HepG2 (cell line): ENCODE data around the gene DCDC2. TPM values are rescaled to one million over a fixed set of nuclear protein-coding genes. Genes with fewer than 3 reads are reported as not detected.

ENCODE experiments used
- ATAC-seq: fragments of 200-7000 bp; cut with Tn5 transposase; 3 replicates; pipeline ENCODE4 v1.9.1; 2020; ENCODE audit warnings: mild to moderate bottlenecking, moderate library complexity
- BruUV-seq: library from RNA; stranded (reverse); fragments of 400-500 nt; replicated peaks from 2 replicates; lab custom pipeline; 2021; lab: Mats Ljungman, UMichigan
- CTCF ChIA-PET: fragments of 300-600 bp; formaldehyde crosslinking; extraction: SDS; loops from one replicate; lab custom pipeline; 2021; ENCODE audit warnings: low total read pairs, inconsistent platforms, low intra/inter-chr PET ratio; lab: Yijun Ruan, JAX
- POLR2A ChIA-PET: fragments of 350-600 bp; sonication (Branson Sonifier 250); formaldehyde crosslinking; loops from one replicate; lab custom pipeline; 2020; ENCODE audit warnings: antibody characterized with exemption, inconsistent platforms; lab: Yijun Ruan, JAX
- DNase-seq: peaks from one replicate; pipeline ENCODE4 v3.0.0-alpha.2; 2015; ENCODE audit warnings: low spot score
- FAIRE-seq: peaks from 3 replicates; lab custom pipeline; 2011; peaks lifted over from hg19 to GRCh38; lab: Jason Lieb, UNC
- H2AFZ ChIP-seq: one replicate; pipeline ENCODE4 v1.6.1; 2011; ENCODE audit warnings: low read length, inconsistent platforms
- H3K27ac ChIP-seq: fragments of 300-600 bp; 3 replicates; pipeline ENCODE4 v1.8.0; 2011; ENCODE audit warnings: mixed run types, mild to moderate bottlenecking, mixed read lengths, low read length, inconsistent platforms; ENCODE audit not compliant: insufficient read depth; ENCODE audit errors: extremely low read length
- H3K27me3 ChIP-seq, 2 experiments: fragments of 200-600 bp in 1 of 2; 2 replicates in 1 of 2; 3 replicates in 1 of 2; pipeline versions ENCODE4 v1.6.0 to v1.8.0; 2011; ENCODE audit warnings: low read length in 2 of 2, mild to moderate bottlenecking in 2 of 2, moderate library complexity in 2 of 2, inconsistent platforms in 1 of 2; ENCODE audit not compliant: insufficient read depth in 2 of 2, control insufficient read depth in 1 of 2
- H3K36me3 ChIP-seq, 2 experiments: fragments of 200-600 bp in 1 of 2; replicated peaks in 1 of 2; 2 replicates in 1 of 2; 3 replicates in 1 of 2; pipeline versions ENCODE4 v1.5.1 to v1.8.0; 2011; ENCODE audit warnings: low read length in 2 of 2, inconsistent platforms in 1 of 2; ENCODE audit not compliant: insufficient read depth in 2 of 2, control insufficient read depth in 1 of 2
- H3K4me1 ChIP-seq: 2 replicates; pipeline ENCODE4 v1.5.1; 2012; ENCODE audit warnings: low read length, inconsistent platforms; ENCODE audit not compliant: insufficient read depth
- H3K4me2 ChIP-seq: 2 replicates; pipeline ENCODE4 v1.6.0; 2011; ENCODE audit warnings: low read depth, low read length, inconsistent platforms
- H3K4me3 ChIP-seq, 3 experiments: fragments of 200-600 bp in 1 of 3; sonication (generic), shearing (Covaris generic) in 1 of 3; replicated peaks in 1 of 3; 2 replicates each; pipeline ENCODE4 v1.5.1; 2011 to 2016; ENCODE audit warnings: low read length in 3 of 3, inconsistent platforms in 2 of 3, low read depth in 2 of 3, mild to moderate bottlenecking in 2 of 3, control low read depth in 1 of 3, mixed read lengths in 1 of 3; ENCODE audit not compliant: insufficient read depth in 1 of 3
- H3K79me2 ChIP-seq: one replicate; pipeline ENCODE4 v1.6.1; 2011; ENCODE audit warnings: low read length, inconsistent platforms; ENCODE audit not compliant: insufficient read depth
- H3K9ac ChIP-seq: 2 replicates; pipeline ENCODE4 v1.6.0; 2011; ENCODE audit warnings: mild to moderate bottlenecking, low read depth, low read length, inconsistent platforms; ENCODE audit not compliant: insufficient read depth
- H3K9me3 ChIP-seq: 2 replicates; pipeline ENCODE4 v1.5.1; 2012; ENCODE audit warnings: mild to moderate bottlenecking, low read length
- H4K20me1 ChIP-seq: 2 replicates; pipeline ENCODE4 v1.6.0; 2011; ENCODE audit warnings: inconsistent platforms, mild to moderate bottlenecking, low read length, moderate library complexity; ENCODE audit not compliant: insufficient read depth
- ARID5B ChIP-seq: IDR thresholded peaks from 2 replicates; pipeline ENCODE4 v1.4.0; 2020; ENCODE audit warnings: mild to moderate bottlenecking, missing genetic modification reagents
- BATF2 ChIP-seq: sonication (generic); formaldehyde crosslinking; IDR thresholded peaks from 2 replicates; pipeline ENCODE4 v1.8.0; 2022; ENCODE audit warnings: mild to moderate bottlenecking, missing genetic modification reagents, moderate library complexity
- CBX1 ChIP-seq: IDR thresholded peaks from one replicate; pipeline ENCODE4 v1.6.1; 2016; ENCODE audit warnings: antibody characterized with exemption, low read depth
- HOXA7 ChIP-seq: sonication (generic); formaldehyde crosslinking; IDR thresholded peaks from 2 replicates; pipeline ENCODE4 v1.8.1; 2022; ENCODE audit warnings: mild to moderate bottlenecking, missing genetic modification reagents, moderate library complexity
- KLF12 ChIP-seq: sonication (generic); formaldehyde crosslinking; IDR thresholded peaks from 2 replicates; pipeline ENCODE4 v1.4.0; 2020; ENCODE audit warnings: missing genetic modification reagents, borderline replicate concordance
- TFDP1 ChIP-seq: IDR thresholded peaks from 2 replicates; pipeline ENCODE4 v1.6.1; 2016; ENCODE audit warnings: missing compliant biosample characterization, missing genetic modification reagents, borderline replicate concordance
- ZMYM4 ChIP-seq: sonication (generic); formaldehyde crosslinking; IDR thresholded peaks from 2 replicates; pipeline ENCODE4 v1.8.1; 2023; ENCODE audit warnings: mild to moderate bottlenecking, missing genetic modification reagents
- ZNF138 ChIP-seq: sonication (generic); formaldehyde crosslinking; IDR thresholded peaks from 2 replicates; pipeline ENCODE4 v1.5.0; 2020; ENCODE audit warnings: mild to moderate bottlenecking, low read depth, missing genetic modification reagents
- ZNF251 ChIP-seq: sonication (generic); formaldehyde crosslinking; IDR thresholded peaks from 2 replicates; pipeline ENCODE4 v1.9.0; 2021; ENCODE audit warnings: mild to moderate bottlenecking, missing genetic modification reagents
- ZNF350 ChIP-seq: sonication (generic); formaldehyde crosslinking; IDR thresholded peaks from 2 replicates; pipeline ENCODE4 v1.4.0; 2020; ENCODE audit warnings: mild to moderate bottlenecking, low read depth, missing genetic modification reagents, borderline replicate concordance
- ZNF431 ChIP-seq: sonication (generic); formaldehyde crosslinking; IDR thresholded peaks from 2 replicates; pipeline ENCODE4 v1.9.0; 2022; ENCODE audit warnings: missing genetic modification reagents, low read depth, mild to moderate bottlenecking, borderline replicate concordance
- ZNF576 ChIP-seq: sonication (generic); formaldehyde crosslinking; IDR thresholded peaks from 2 replicates; pipeline ENCODE4 v1.4.0; 2020; ENCODE audit warnings: mild to moderate bottlenecking, missing genetic modification reagents
- ZNF703 ChIP-seq: sonication (generic); formaldehyde crosslinking; IDR thresholded peaks from 2 replicates; pipeline ENCODE4 v1.5.1; 2020; ENCODE audit warnings: missing genetic modification reagents, mild to moderate bottlenecking, moderate library complexity, borderline replicate concordance
- WGBS: methylation state at CpG from one replicate; pipeline ENCODE4 v1.1.6; 2017; ENCODE audit warnings: low lambda C conversion rate; 5-methylcytosine and 5-hydroxymethylcytosine counted together
- in situ Hi-C: cut with HindIII; loops from 2 replicates; pipeline ENCODE4 v1.10.0; 2017; ENCODE audit warnings: low pct_unique_long_range_greater_than_20kb; ENCODE audit not compliant: extremely low pct_ligation_motif_present
- intact Hi-C: fragments of 100-400 bp; cut with micrococcal nuclease; formaldehyde crosslinking; loops from one replicate; pipeline ENCODE4 v1.10.0; 2022; ENCODE audit not compliant: unreplicated experiment
- polyA plus RNA-seq, 8 experiments: library from polyadenylated mRNA; depleted of rRNA in 3 of 8; stranded (reverse) in 7 of 8; unstranded in 1 of 8; fragments of >200 nt; fragmentation: Illumina TruSeq in 4 of 8; extraction: Trizol in 4 of 8; gene quantifications; 2 replicates each; pipeline versions ENCODE4 v1.2.1 to v1.2.3, GENCODE V29; 2011 to 2016; ENCODE audit warnings: low read depth in 4 of 8, missing spikeins in 1 of 8, mixed read lengths in 1 of 8; ENCODE audit not compliant: insufficient read depth in 1 of 8
- total RNA-seq, 5 experiments: library from RNA; depleted of rRNA; stranded (reverse); fragments of >200 nt; fragmentation: Illumina TruSeq; extraction: Trizol; gene quantifications; 2 replicates each; pipeline ENCODE4 v1.2.3, GENCODE V29; 2016; ENCODE audit warnings: low read depth in 1 of 5

DCDC2 gene
- total and polyA plus RNA-seq, 2 of the 13 experiments (the other 11 are each of a cell fraction or from before 2014, with no cell fraction given): 9.0 to 36.2 TPM

- Histone ChIP-seq H3K4me3 (no peak overlapping the region), H2AFZ (no peak overlapping the region), H3K27me3 (no peaks in the 10 kb centered on the region), H3K36me3 (peaks cover 0 to 2% of the 10 kb centered on the region in 2 experiments; a peak in 1 of 5 replicates), H3K4me1 (peaks cover 46% of the 10 kb centered on the region), H3K4me2 (no peak overlapping the region), H3K9ac (no peak overlapping the region), H3K79me2 (peaks cover 79% of the 10 kb centered on the region), H3K27ac (no peak overlapping the region), H3K9me3 (peaks cover 8% of the 10 kb centered on the region; the same call in 1 of the 2 replicates), H4K20me1 (no peaks in the 10 kb centered on the region)
- ChIA-PET CTCF (no interaction called here), POLR2A (interaction anchor here (0.7 kb wide), 1 partner anchor 50 kb away, joined by 3 read pairs; no protein-coding TSS in a partner anchor)
- WGBS: 92% methylated on average over 1 of the region's 1 CpG
- ATAC-seq: no peak
- in situ Hi-C loops (no loop called here), intact Hi-C loops (no loop called here)
- BruUV-seq: no TSS peak
- no peak for DNase-seq
- TF ChIP-seq ZNF431: no peak
- TF ChIP-seq TFDP1 (CRISPR knock-in tag): no peak
- no peak for TF ChIP-seq ZNF576 (CRISPR knock-in tag)
- no peak for TF ChIP-seq ZNF138 (CRISPR knock-in tag)
- no peak for TF ChIP-seq ARID5B (CRISPR knock-in tag)
- no peak for TF ChIP-seq ZNF350
- no peak for TF ChIP-seq ZMYM4 (CRISPR knock-in tag)
- TF ChIP-seq KLF12 (CRISPR knock-in tag): no peak
- TF ChIP-seq ZNF703 (CRISPR knock-in tag): no peak
- TF ChIP-seq HOXA7: no peak
- no peak for TF ChIP-seq BATF2 (CRISPR knock-in tag)
- no peak for TF ChIP-seq ZNF251
- no peak for TF ChIP-seq CBX1
- no peak for FAIRE-seq
Observed at GRCh38 chr6:24306936-24307335, 50.9 kb downstream of the DCDC2 start.
